ENCODE results near the gene RAB5B.

The RAB5B gene

DNA sequence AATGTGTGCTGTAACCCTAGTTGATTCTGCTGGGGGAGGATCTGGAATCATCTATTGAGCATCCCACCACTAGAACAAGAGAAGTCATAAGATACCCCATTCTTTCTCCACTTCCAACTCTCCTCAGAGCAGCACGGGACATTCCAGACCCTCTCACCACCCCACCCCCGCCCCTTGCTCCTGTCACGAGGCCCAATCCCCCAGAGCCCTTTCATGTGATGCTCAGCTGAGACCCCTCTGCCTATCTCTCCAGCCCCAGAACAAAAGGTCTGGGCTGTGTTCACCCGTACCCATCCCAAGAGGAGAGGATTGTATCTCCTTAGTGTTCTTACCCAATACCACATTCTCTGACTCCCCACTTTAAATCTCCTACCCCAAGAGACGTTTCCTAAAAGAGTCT is 8.6 kb upstream of the RAB5B start:
- Histone ChIP-seq H3K4me3 (ENCODE audit: low read length, poor library complexity, severe bottlenecking) (no peak overlapping the region), H3K4me1 (ENCODE audit: insufficient read depth, low read length, poor library complexity, severe bottlenecking) (peaks cover 19% of the 10 kb centered on the region), H3K9me3 (ENCODE audit: insufficient read depth, low read depth, low read length) (no peaks in the 10 kb centered on the region), H3K79me2 (ENCODE audit: insufficient read depth, low read length) (peaks cover 32% of the 10 kb centered on the region), H4K20me1 (ENCODE audit: insufficient read depth, low read length, poor library complexity, severe bottlenecking) (peaks cover 9% of the 10 kb centered on the region), H2AFZ (ENCODE audit: low read length) (no peak overlapping the region), H3K9ac (ENCODE audit: low read depth, low read length, poor library complexity, severe bottlenecking) (no peak overlapping the region), H3K36me3 (ENCODE audit: insufficient read depth, low read length) (no peaks in the 10 kb centered on the region), H3K27me3 (ENCODE audit: insufficient read depth, low read length, poor library complexity, severe bottlenecking) (no peaks in the 10 kb centered on the region), H3K9me2 (replicated peaks; ENCODE audit: low read depth, low read length) (no peaks in the 10 kb centered on the region), H3K4me2 (ENCODE audit: low read depth, low read length, poor library complexity, severe bottlenecking) (no peak overlapping the region), H3F3A (ENCODE audit: low read depth) (no peaks in the 10 kb centered on the region)
- TF ChIP-seq EZH2phosphoT487 (IDR thresholded peaks at IDR 0.05; ENCODE audit: borderline replicate concordance), result no peak
- TF ChIP-seq, protein P1, sequence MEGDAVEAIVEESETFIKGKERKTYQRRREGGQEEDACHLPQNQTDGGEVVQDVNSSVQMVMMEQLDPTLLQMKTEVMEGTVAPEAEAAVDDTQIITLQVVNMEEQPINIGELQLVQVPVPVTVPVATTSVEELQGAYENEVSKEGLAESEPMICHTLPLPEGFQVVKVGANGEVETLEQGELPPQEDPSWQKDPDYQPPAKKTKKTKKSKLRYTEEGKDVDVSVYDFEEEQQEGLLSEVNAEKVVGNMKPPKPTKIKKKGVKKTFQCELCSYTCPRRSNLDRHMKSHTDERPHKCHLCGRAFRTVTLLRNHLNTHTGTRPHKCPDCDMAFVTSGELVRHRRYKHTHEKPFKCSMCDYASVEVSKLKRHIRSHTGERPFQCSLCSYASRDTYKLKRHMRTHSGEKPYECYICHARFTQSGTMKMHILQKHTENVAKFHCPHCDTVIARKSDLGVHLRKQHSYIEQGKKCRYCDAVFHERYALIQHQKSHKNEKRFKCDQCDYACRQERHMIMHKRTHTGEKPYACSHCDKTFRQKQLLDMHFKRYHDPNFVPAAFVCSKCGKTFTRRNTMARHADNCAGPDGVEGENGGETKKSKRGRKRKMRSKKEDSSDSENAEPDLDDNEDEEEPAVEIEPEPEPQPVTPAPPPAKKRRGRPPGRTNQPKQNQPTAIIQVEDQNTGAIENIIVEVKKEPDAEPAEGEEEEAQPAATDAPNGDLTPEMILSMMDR (conservative IDR thresholded peaks at IDR 0.05; ENCODE audit: low read length), result no peak

DNA sequence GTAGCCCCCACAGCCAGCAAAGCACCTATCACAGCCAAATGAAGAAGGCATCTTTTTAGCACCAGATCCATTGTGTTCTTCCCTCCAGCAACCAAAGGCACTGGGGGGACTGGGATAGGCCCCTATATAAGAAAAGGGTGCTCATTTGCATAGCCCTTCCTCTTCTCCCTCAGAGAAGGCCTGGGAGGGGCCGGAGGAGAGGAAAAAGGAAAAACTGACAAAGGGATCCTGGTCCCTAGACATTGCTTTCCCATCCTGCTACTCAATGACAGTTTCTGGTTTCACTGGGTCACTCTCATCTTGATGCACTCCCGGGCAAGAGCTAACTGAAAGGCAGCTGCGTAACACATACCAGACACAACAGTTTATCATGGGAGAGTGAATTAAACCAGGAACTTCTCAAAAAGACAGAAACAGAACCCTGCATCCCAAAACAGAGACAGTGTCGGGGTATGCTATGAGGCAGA is 7.9 kb upstream of the RAB5B start, which contains the start of gene PMEL:
Gene PMEL (minus strand): TSS at position 102 of the 467 bp plus-strand sequence. CDS start 31 bp downstream, at position 71.
- TF ChIP-seq EZH2phosphoT487 (IDR thresholded peaks at IDR 0.05; ENCODE audit: borderline replicate concordance), result no peak
- TF ChIP-seq, protein P1 (conservative IDR thresholded peaks at IDR 0.05; ENCODE audit: low read length), result no peak
- Histone ChIP-seq H3K27me3 (ENCODE audit: insufficient read depth, low read length, poor library complexity, severe bottlenecking) (no peaks in the 10 kb centered on the region), H3F3A (ENCODE audit: low read depth) (no peaks in the 10 kb centered on the region), H3K4me1 (ENCODE audit: insufficient read depth, low read length, poor library complexity, severe bottlenecking) (peaks cover 19% of the 10 kb centered on the region), H3K9me3 (ENCODE audit: insufficient read depth, low read depth, low read length) (no peaks in the 10 kb centered on the region), H4K20me1 (ENCODE audit: insufficient read depth, low read length, poor library complexity, severe bottlenecking) (peaks cover 9% of the 10 kb centered on the region), H3K79me2 (ENCODE audit: insufficient read depth, low read length) (peaks cover 32% of the 10 kb centered on the region), H3K9me2 (replicated peaks; ENCODE audit: low read depth, low read length) (no peaks in the 10 kb centered on the region), H2AFZ (ENCODE audit: low read length) (peak within 1 kb of the TSS; percentile 79), H3K4me3 (ENCODE audit: low read length, poor library complexity, severe bottlenecking) (peak within 1 kb of the TSS; percentile 88), H3K9ac (ENCODE audit: low read depth, low read length, poor library complexity, severe bottlenecking) (peak within 1 kb of the TSS; percentile 91), H3K36me3 (ENCODE audit: insufficient read depth, low read length) (no peaks in the 10 kb centered on the region), H3K4me2 (ENCODE audit: low read depth, low read length, poor library complexity, severe bottlenecking) (peak within 1 kb of the TSS; percentile 93)

DNA sequence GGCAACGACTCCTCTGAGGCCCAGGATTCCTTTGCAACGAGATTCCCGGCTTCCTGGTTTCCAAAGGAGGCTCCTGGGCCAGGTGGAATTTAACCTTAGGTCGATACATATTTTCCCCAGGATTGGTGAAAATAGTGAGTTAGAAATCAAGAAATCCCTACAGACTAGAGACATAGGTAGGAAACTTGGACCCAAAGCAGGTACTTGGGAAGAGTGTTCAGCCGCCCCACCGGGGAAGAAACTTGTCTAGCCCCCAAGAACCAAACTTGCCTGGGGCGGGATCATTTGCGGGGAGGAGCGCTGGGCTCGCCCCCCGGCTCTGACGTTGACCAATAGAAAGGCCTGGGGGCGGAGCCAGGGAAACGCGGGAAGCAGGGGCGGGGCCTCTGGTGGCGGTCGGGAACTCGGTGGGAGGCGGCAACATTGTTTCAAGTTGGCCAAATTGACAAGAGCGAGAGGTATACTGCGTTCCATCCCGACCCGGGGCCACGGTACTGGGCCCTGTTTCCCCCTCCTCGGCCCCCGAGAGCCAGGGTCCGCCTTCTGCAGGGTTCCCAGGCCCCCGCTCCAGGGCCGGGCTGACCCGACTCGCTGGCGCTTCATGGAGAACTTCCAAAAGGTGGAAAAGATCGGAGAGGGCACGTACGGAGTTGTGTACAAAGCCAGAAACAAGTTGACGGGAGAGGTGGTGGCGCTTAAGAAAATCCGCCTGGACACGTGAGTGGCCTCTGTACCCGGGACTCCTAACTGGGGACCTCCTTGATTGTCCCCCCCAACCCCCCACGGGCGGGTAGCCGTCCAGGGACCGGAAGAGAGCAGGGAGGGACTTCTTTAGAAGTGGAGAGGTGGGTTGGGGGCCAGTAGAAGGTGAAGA is 7.2 kb upstream of the RAB5B start, which contains the start of gene CDK2:
Gene CDK2 (plus strand): TSS at position 423 of the 874 bp plus-strand sequence. CDS start 179 bp downstream, at position 602.
- peak within 1 kb of the TSS; percentile 88 for H3K4me3 ChIP-seq (ENCODE audit: low read length, poor library complexity, severe bottlenecking)
- no peaks in the 10 kb centered on the region for H3K9me3 ChIP-seq (ENCODE audit: insufficient read depth, low read depth, low read length)
- H4K20me1 ChIP-seq (ENCODE audit: insufficient read depth, low read length, poor library complexity, severe bottlenecking), result peaks cover 9% of the 10 kb centered on the region

More for the DNA sequence above, 7.2 kb upstream of the RAB5B start, which contains the start of gene CDK2:
- no peaks in the 10 kb centered on the region for H3K27me3 ChIP-seq (ENCODE audit: insufficient read depth, low read length, poor library complexity, severe bottlenecking)
- H3K4me1 ChIP-seq (ENCODE audit: insufficient read depth, low read length, poor library complexity, severe bottlenecking), result peaks cover 19% of the 10 kb centered on the region
- H3K79me2 ChIP-seq (ENCODE audit: insufficient read depth, low read length), result peaks cover 32% of the 10 kb centered on the region
- H3F3A ChIP-seq (ENCODE audit: low read depth), result no peaks in the 10 kb centered on the region
- peak within 1 kb of the TSS; percentile 79 for H2AFZ ChIP-seq (ENCODE audit: low read length)
- peak within 1 kb of the TSS; percentile 93 for H3K4me2 ChIP-seq (ENCODE audit: low read depth, low read length, poor library complexity, severe bottlenecking)
- peak within 1 kb of the TSS; percentile 91 for H3K9ac ChIP-seq (ENCODE audit: low read depth, low read length, poor library complexity, severe bottlenecking)
- H3K9me2 ChIP-seq (replicated peaks; ENCODE audit: low read depth, low read length), result no peaks in the 10 kb centered on the region
- TF ChIP-seq, protein P1 (conservative IDR thresholded peaks at IDR 0.05; ENCODE audit: low read length), result no peak
- TF ChIP-seq EZH2phosphoT487 (IDR thresholded peaks at IDR 0.05; ENCODE audit: borderline replicate concordance), result no peak
- no peaks in the 10 kb centered on the region for H3K36me3 ChIP-seq (ENCODE audit: insufficient read depth, low read length)

Measured in Loucy (cell line).